ENCODE measurements around the gene VN1R5.
"Not testable (repeated sequence)": the region's sequence is repeated elsewhere in the genome, so short reads cannot be mapped to it uniquely, and the experiment has no call there.

The VN1R5 gene

GRCh38 chr1:247289274-247289892 lies 33.5 kb downstream of the VN1R5 start:
- not testable (repeated sequence) for H3K79me1 ChIP-seq (ENCODE audit: low read depth, low read length); H3K9me3 ChIP-seq (replicated peaks in 1 of 2; ENCODE audit: control insufficient read depth in 2 of 2, insufficient read depth in 1 of 2, low read depth in 1 of 2, low read length in 2 of 2); H4K91ac ChIP-seq (ENCODE audit: low read depth, low read length, poor library complexity); H3K4ac ChIP-seq (ENCODE audit: low read length); H3K4me1 ChIP-seq (ENCODE audit: control insufficient read depth in 2 of 2, insufficient read depth in 1 of 2, low read depth in 1 of 2, low read length in 2 of 2); H2AFZ ChIP-seq (ENCODE audit: low read length); H3K18ac ChIP-seq (ENCODE audit: low read length); H3K36me3 ChIP-seq (replicated peaks in 1 of 2; ENCODE audit: control insufficient read depth in 2 of 2, insufficient read depth in 2 of 2, low read length in 2 of 2); H3K27ac ChIP-seq (replicated peaks; ENCODE audit: low read length); H4K8ac ChIP-seq (ENCODE audit: low read depth, low read length); H3K27me3 ChIP-seq (ENCODE audit: control insufficient read depth in 3 of 3, insufficient read depth in 3 of 3, low read depth in 1 of 3, low read length in 3 of 3); H3K4me2 ChIP-seq (ENCODE audit: insufficient read depth, low read length, poor library complexity, severe bottlenecking); H2BK15ac ChIP-seq (ENCODE audit: low read length); DNase-seq (ENCODE audit: low spot score); H3K4me3 ChIP-seq (ENCODE audit: low read length in 2 of 2); H3K14ac ChIP-seq (ENCODE audit: low read length); H2AK5ac ChIP-seq (ENCODE audit: low read depth, low read length); H3K23ac ChIP-seq (ENCODE audit: low read depth, low read length, poor library complexity); H2BK120ac ChIP-seq (ENCODE audit: low read depth, low read length); H3K9ac ChIP-seq (ENCODE audit: low read depth, low read length, poor library complexity); H2BK5ac ChIP-seq (ENCODE audit: low read length); H2BK12ac ChIP-seq (ENCODE audit: low read length)
- no CpG with 5 or more reads among the region's 19 CpGs for WGBS, 2 donors (ENCODE audit: extremely low coverage in 2 of 2, insufficient read length in 2 of 2, insufficient replicate concordance in 1 of 2)

- Histone ChIP-seq H3K4me1 (ENCODE audit: control insufficient read depth in 2 of 2, insufficient read depth in 1 of 2, low read depth in 1 of 2, low read length in 2 of 2) (peaks cover 6 to 10% of the 10 kb centered on the region in 2 donors), H3K4me3 (ENCODE audit: low read length in 2 of 2) (no peak overlapping the region), H2BK120ac (ENCODE audit: low read depth, low read length) (no peak overlapping the region), H2AK5ac (ENCODE audit: low read depth, low read length) (no peak overlapping the region), H3K36me3 (replicated peaks in 1 of 2; ENCODE audit: control insufficient read depth in 2 of 2, insufficient read depth in 2 of 2, low read length in 2 of 2) (no peaks in the 10 kb centered on the region), H3K9me3 (replicated peaks in 1 of 2; ENCODE audit: control insufficient read depth in 2 of 2, insufficient read depth in 1 of 2, low read depth in 1 of 2, low read length in 2 of 2) (peaks cover 0 to 8% of the 10 kb centered on the region in 2 donors), H3K9ac (ENCODE audit: low read depth, low read length, poor library complexity) (no peak overlapping the region), H3K4me2 (ENCODE audit: insufficient read depth, low read length, poor library complexity, severe bottlenecking) (peak overlapping the region; percentile 0), H3K79me1 (ENCODE audit: low read depth, low read length) (no peaks in the 10 kb centered on the region), H2BK12ac (ENCODE audit: low read length) (no peak overlapping the region), H2BK15ac (ENCODE audit: low read length) (no peak overlapping the region), H3K14ac (ENCODE audit: low read length) (no peak overlapping the region), H4K91ac (ENCODE audit: low read depth, low read length, poor library complexity) (no peak overlapping the region), H2BK5ac (ENCODE audit: low read length) (no peak overlapping the region), H3K4ac (ENCODE audit: low read length) (no peak overlapping the region), H3K23ac (ENCODE audit: low read depth, low read length, poor library complexity) (no peak overlapping the region), H3K27ac (replicated peaks; ENCODE audit: low read length) (no peak overlapping the region), H4K8ac (ENCODE audit: low read depth, low read length) (no peak overlapping the region), H3K18ac (ENCODE audit: low read length) (no peak overlapping the region), H3K27me3 (ENCODE audit: control insufficient read depth in 3 of 3, insufficient read depth in 3 of 3, low read depth in 1 of 3, low read length in 3 of 3) (no peaks in the 10 kb centered on the region), H2AFZ (ENCODE audit: low read length) (no peak overlapping the region)
- DNase-seq (ENCODE audit: low spot score), result no peak
- no CpG with 5 or more reads among the region's 20 CpGs for WGBS, 2 donors (ENCODE audit: extremely low coverage in 2 of 2, insufficient read length in 2 of 2, insufficient replicate concordance in 1 of 2)
Observed at GRCh38 chr1:247290576-247290975, 34.7 kb downstream of the VN1R5 start.

GRCh38 chr1:247291161-247291560 lies 35.3 kb downstream of the VN1R5 start:
- Histone ChIP-seq H2BK12ac (ENCODE audit: low read length) (no peak overlapping the region), H3K18ac (ENCODE audit: low read length) (no peak overlapping the region), H3K4ac (ENCODE audit: low read length) (no peak overlapping the region), H3K14ac (ENCODE audit: low read length) (no peak overlapping the region), H3K79me1 (ENCODE audit: low read depth, low read length) (no peaks in the 10 kb centered on the region), H3K9ac (ENCODE audit: low read depth, low read length, poor library complexity) (no peak overlapping the region), H3K9me3 (replicated peaks in 1 of 2; ENCODE audit: control insufficient read depth in 2 of 2, insufficient read depth in 1 of 2, low read depth in 1 of 2, low read length in 2 of 2) (peaks cover 0 to 6% of the 10 kb centered on the region in 2 donors), H2BK5ac (ENCODE audit: low read length) (no peak overlapping the region), H3K27ac (replicated peaks; ENCODE audit: low read length) (no peak overlapping the region), H4K8ac (ENCODE audit: low read depth, low read length) (no peak overlapping the region), H3K36me3 (replicated peaks in 1 of 2; ENCODE audit: control insufficient read depth in 2 of 2, insufficient read depth in 2 of 2, low read length in 2 of 2) (no peaks in the 10 kb centered on the region), H2BK15ac (ENCODE audit: low read length) (no peak overlapping the region), H2AK5ac (ENCODE audit: low read depth, low read length) (no peak overlapping the region), H2BK120ac (ENCODE audit: low read depth, low read length) (no peak overlapping the region), H3K4me2 (ENCODE audit: insufficient read depth, low read length, poor library complexity, severe bottlenecking) (no peak overlapping the region), H3K4me1 (ENCODE audit: control insufficient read depth in 2 of 2, insufficient read depth in 1 of 2, low read depth in 1 of 2, low read length in 2 of 2) (peaks cover 6 to 10% of the 10 kb centered on the region in 2 donors), H3K27me3 (ENCODE audit: control insufficient read depth in 3 of 3, insufficient read depth in 3 of 3, low read depth in 1 of 3, low read length in 3 of 3) (no peaks in the 10 kb centered on the region), H3K4me3 (ENCODE audit: low read length in 2 of 2) (no peak overlapping the region), H3K23ac (ENCODE audit: low read depth, low read length, poor library complexity) (no peak overlapping the region), H2AFZ (ENCODE audit: low read length) (no peak overlapping the region), H4K91ac (ENCODE audit: low read depth, low read length, poor library complexity) (no peak overlapping the region)
- no peak for DNase-seq (ENCODE audit: low spot score)
- WGBS, 2 donors (ENCODE audit: extremely low coverage in 2 of 2, insufficient read length in 2 of 2, insufficient replicate concordance in 1 of 2), result no CpG with 5 or more reads among the region's 9 CpGs

- no peaks in the 10 kb centered on the region for H3K9me3 ChIP-seq (replicated peaks in 1 of 2; ENCODE audit: control insufficient read depth in 2 of 2, insufficient read depth in 1 of 2, low read depth in 1 of 2, low read length in 2 of 2)
- H2BK120ac ChIP-seq (ENCODE audit: low read depth, low read length), result no peak overlapping the region
- DNase-seq (ENCODE audit: low spot score), result no peak
- H3K27ac ChIP-seq (replicated peaks; ENCODE audit: low read length), result no peak overlapping the region
- no peak overlapping the region for H2BK12ac ChIP-seq (ENCODE audit: low read length)
- no peak overlapping the region for H2BK5ac ChIP-seq (ENCODE audit: low read length)
- no peak overlapping the region for H2AFZ ChIP-seq (ENCODE audit: low read length)
- H3K9ac ChIP-seq (ENCODE audit: low read depth, low read length, poor library complexity), result no peak overlapping the region
- no peak overlapping the region for H4K91ac ChIP-seq (ENCODE audit: low read depth, low read length, poor library complexity)
- H3K4me2 ChIP-seq (ENCODE audit: insufficient read depth, low read length, poor library complexity, severe bottlenecking), result no peak overlapping the region
- no peak overlapping the region for H4K8ac ChIP-seq (ENCODE audit: low read depth, low read length)
- H2AK5ac ChIP-seq (ENCODE audit: low read depth, low read length), result peak overlapping the region; percentile 48
- H3K18ac ChIP-seq (ENCODE audit: low read length), result no peak overlapping the region
- H3K4ac ChIP-seq (ENCODE audit: low read length), result no peak overlapping the region
- no peak overlapping the region for H3K4me3 ChIP-seq (ENCODE audit: low read length in 2 of 2)
- no peaks in the 10 kb centered on the region for H3K36me3 ChIP-seq (replicated peaks in 1 of 2; ENCODE audit: control insufficient read depth in 2 of 2, insufficient read depth in 2 of 2, low read length in 2 of 2)
- no peaks in the 10 kb centered on the region for H3K79me1 ChIP-seq (ENCODE audit: low read depth, low read length)
- H3K4me1 ChIP-seq (ENCODE audit: control insufficient read depth in 2 of 2, insufficient read depth in 1 of 2, low read depth in 1 of 2, low read length in 2 of 2), result peaks cover 6 to 10% of the 10 kb centered on the region in 2 donors
- H3K27me3 ChIP-seq (ENCODE audit: control insufficient read depth in 3 of 3, insufficient read depth in 3 of 3, low read depth in 1 of 3, low read length in 3 of 3), result no peaks in the 10 kb centered on the region
- H2BK15ac ChIP-seq (ENCODE audit: low read length), result no peak overlapping the region
- H3K14ac ChIP-seq (ENCODE audit: low read length), result no peak overlapping the region
- WGBS, 2 donors (ENCODE audit: extremely low coverage in 2 of 2, insufficient read length in 2 of 2, insufficient replicate concordance in 1 of 2), result no CpG with 5 or more reads among the region's 17 CpGs
- H3K23ac ChIP-seq (ENCODE audit: low read depth, low read length, poor library complexity), result no peak overlapping the region
Observed at GRCh38 chr1:247291833-247292561, 36.1 kb downstream of the VN1R5 start.

All from neuronal stem cell (in vitro differentiated cells).